SU-DHL-6 (cell line): ENCODE results near the gene NDRG4.

Experiments
- H2AFZ ChIP-seq: fragments of 200-600 bp; sonication (generic); 2 replicates; pipeline ENCODE4 v1.6.1; 2014; ENCODE audit warnings: low read depth, mild to moderate bottlenecking, moderate library complexity, mixed read lengths, antibody characterized with exemption, low read length; ENCODE audit not compliant: severe bottlenecking
- H3F3A ChIP-seq: fragments of 200-600 bp; shearing (Covaris generic); 2 replicates; pipeline ENCODE4 v1.6.0; 2016; ENCODE audit warnings: antibody characterized with exemption, mild to moderate bottlenecking; ENCODE audit not compliant: insufficient read depth
- H3K27ac ChIP-seq: fragments of 200-600 bp; sonication (generic); 2 replicates; pipeline ENCODE4 v1.5.1; 2016; ENCODE audit warnings: low read depth, mild to moderate bottlenecking, low read length, moderate library complexity, mixed read lengths
- H3K27me3 ChIP-seq: fragments of 200-600 bp; sonication (generic), shearing (Covaris generic); 2 replicates; pipeline ENCODE4 v1.6.0; 2014; ENCODE audit warnings: mild to moderate bottlenecking, low read length
- H3K36me3 ChIP-seq: fragments of 200-600 bp; sonication (generic); 2 replicates; pipeline ENCODE4 v1.6.1; 2014; ENCODE audit warnings: mild to moderate bottlenecking, low read length, mixed read lengths
- H3K4me2 ChIP-seq: fragments of 300-600, 200-600 bp; shearing (Covaris generic), sonication (generic); 2 replicates; pipeline ENCODE4 v1.6.0; 2014; ENCODE audit warnings: low read length, low read depth, mild to moderate bottlenecking; ENCODE audit not compliant: poor library complexity, severe bottlenecking
- H3K4me3 ChIP-seq: fragments of 200-600 bp; sonication (generic); 2 replicates; pipeline ENCODE4 v1.5.1; 2014; ENCODE audit warnings: antibody characterized with exemption, low read length, mild to moderate bottlenecking, mixed read lengths; ENCODE audit not compliant: insufficient read depth, poor library complexity, severe bottlenecking
- H3K79me2 ChIP-seq: fragments of 200-600 bp; sonication (generic); 2 replicates; pipeline ENCODE4 v1.6.1; 2014; ENCODE audit warnings: mild to moderate bottlenecking, low read length, moderate library complexity; ENCODE audit not compliant: insufficient read depth
- H3K9ac ChIP-seq: fragments of 200-600 bp; sonication (generic); 2 replicates; pipeline ENCODE4 v1.7.0; 2014; ENCODE audit warnings: mild to moderate bottlenecking, low read length
- H3K9me2 ChIP-seq: fragments of 200-600 bp; sonication (generic); replicated peaks from 2 replicates; pipeline ENCODE4 v1.6.1; 2014; ENCODE audit warnings: low read length; ENCODE audit not compliant: insufficient read depth
- H3K9me3 ChIP-seq: fragments of 200-600 bp; sonication (generic); 2 replicates; pipeline ENCODE4 v1.6.1; 2014; ENCODE audit warnings: low read length, mixed read lengths; ENCODE audit not compliant: insufficient read depth
- H4K20me1 ChIP-seq: fragments of 200-600 bp; sonication (generic); 2 replicates; pipeline ENCODE4 v1.6.1; 2014; ENCODE audit warnings: low read depth, mild to moderate bottlenecking, antibody characterized with exemption, low read length, moderate library complexity, mixed read lengths
- EZH2phosphoT487 ChIP-seq: fragments of 200-600 bp; sonication (generic), shearing (Covaris generic); conservative IDR thresholded peaks from 2 replicates; pipeline ENCODE4 v1.6.1; 2018; ENCODE audit warnings: mild to moderate bottlenecking, antibody characterized with exemption, low read length, moderate library complexity, mixed read lengths
- TF ChIP-seq, protein P1 (sequence below): fragments of 200-600 bp; sonication (generic); IDR thresholded peaks from one replicate; pipeline ENCODE4 v1.5.1; 2017; ENCODE audit warnings: antibody characterized with exemption, mild to moderate bottlenecking, low read length, moderate library complexity; ENCODE audit not compliant: insufficient read depth, poor library complexity, severe bottlenecking

Gene NDRG4

GRCh38 chr16:58518083-58518979 lies 18.4 kb downstream of the NDRG4 start:
- Histone ChIP-seq H3K27me3 (no peaks in the 10 kb centered on the region), H3K36me3 (peaks cover 32% of the 10 kb centered on the region), H3K9ac (no peak overlapping the region), H3K79me2 (peaks cover 13% of the 10 kb centered on the region), H2AFZ (no peak overlapping the region), H3K4me3 (no peak overlapping the region), H4K20me1 (peaks cover 3% of the 10 kb centered on the region; the same call in 1 of the 2 replicates), H3K9me3 (no peaks in the 10 kb centered on the region), H3K9me2 (no peaks in the 10 kb centered on the region), H3K4me2 (no peak overlapping the region), H3F3A (peaks cover 57% of the 10 kb centered on the region), H3K27ac (0 out of 2 replicates have a peak overlapping the region, but pooled peaks have one; percentile 7)
- no peak for TF ChIP-seq EZH2phosphoT487
- TF ChIP-seq, protein P1, sequence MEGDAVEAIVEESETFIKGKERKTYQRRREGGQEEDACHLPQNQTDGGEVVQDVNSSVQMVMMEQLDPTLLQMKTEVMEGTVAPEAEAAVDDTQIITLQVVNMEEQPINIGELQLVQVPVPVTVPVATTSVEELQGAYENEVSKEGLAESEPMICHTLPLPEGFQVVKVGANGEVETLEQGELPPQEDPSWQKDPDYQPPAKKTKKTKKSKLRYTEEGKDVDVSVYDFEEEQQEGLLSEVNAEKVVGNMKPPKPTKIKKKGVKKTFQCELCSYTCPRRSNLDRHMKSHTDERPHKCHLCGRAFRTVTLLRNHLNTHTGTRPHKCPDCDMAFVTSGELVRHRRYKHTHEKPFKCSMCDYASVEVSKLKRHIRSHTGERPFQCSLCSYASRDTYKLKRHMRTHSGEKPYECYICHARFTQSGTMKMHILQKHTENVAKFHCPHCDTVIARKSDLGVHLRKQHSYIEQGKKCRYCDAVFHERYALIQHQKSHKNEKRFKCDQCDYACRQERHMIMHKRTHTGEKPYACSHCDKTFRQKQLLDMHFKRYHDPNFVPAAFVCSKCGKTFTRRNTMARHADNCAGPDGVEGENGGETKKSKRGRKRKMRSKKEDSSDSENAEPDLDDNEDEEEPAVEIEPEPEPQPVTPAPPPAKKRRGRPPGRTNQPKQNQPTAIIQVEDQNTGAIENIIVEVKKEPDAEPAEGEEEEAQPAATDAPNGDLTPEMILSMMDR: no peak

DNA sequence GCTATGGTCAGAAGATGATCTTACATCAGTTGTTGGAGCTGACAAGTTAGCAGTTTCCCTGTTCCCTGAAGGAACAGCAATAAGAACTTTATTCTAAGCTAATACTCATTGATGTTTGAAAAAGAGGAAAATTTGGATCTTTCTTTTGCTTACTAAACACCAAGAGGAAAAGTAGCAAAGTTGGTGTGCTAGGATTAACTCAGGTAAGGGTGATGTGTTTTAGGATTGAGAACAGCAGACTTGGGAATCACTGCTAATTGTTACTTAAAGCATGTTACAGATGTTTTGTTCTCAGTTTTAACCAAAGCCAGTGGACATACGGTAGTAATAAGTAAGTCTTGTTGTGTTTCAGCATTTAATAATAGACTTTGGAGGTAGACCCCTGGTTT lies 19.0 kb downstream of the NDRG4 start:
- TF ChIP-seq, protein P1: no peak
- TF ChIP-seq EZH2phosphoT487: no peak
- H3K9me2 ChIP-seq: no peaks in the 10 kb centered on the region
- no peaks in the 10 kb centered on the region for H3K27me3 ChIP-seq
- H3K4me3 ChIP-seq: no peak overlapping the region
- no peak overlapping the region for H2AFZ ChIP-seq
- H3K4me2 ChIP-seq: no peak overlapping the region
- peaks cover 36% of the 10 kb centered on the region for H3K36me3 ChIP-seq
- peaks cover 11% of the 10 kb centered on the region for H3K79me2 ChIP-seq
- H3K27ac ChIP-seq: peak overlapping the region; percentile 8; the same call in 1 of the 2 replicates
- peaks cover 3% of the 10 kb centered on the region; the same call in 1 of the 2 replicates for H4K20me1 ChIP-seq
- peaks cover 55% of the 10 kb centered on the region for H3F3A ChIP-seq
- no peak overlapping the region for H3K9ac ChIP-seq
- no peaks in the 10 kb centered on the region for H3K9me3 ChIP-seq

- H3K36me3 ChIP-seq: peaks cover 43% of the 10 kb centered on the region
- no peak overlapping the region for H3K4me3 ChIP-seq
- no peaks in the 10 kb centered on the region for H3K27me3 ChIP-seq
- no peaks in the 10 kb centered on the region for H3K9me2 ChIP-seq
- H2AFZ ChIP-seq: no peak overlapping the region
- TF ChIP-seq, protein P1: no peak
- no peak for TF ChIP-seq EZH2phosphoT487
- H3K4me2 ChIP-seq: no peak overlapping the region
- no peak overlapping the region for H3K9ac ChIP-seq
- no peaks in the 10 kb centered on the region for H3K9me3 ChIP-seq
- H3F3A ChIP-seq: peaks cover 52% of the 10 kb centered on the region
- no peak overlapping the region for H3K27ac ChIP-seq
- peaks cover 5% of the 10 kb centered on the region for H3K79me2 ChIP-seq
- peaks cover 3% of the 10 kb centered on the region; the same call in 1 of the 2 replicates for H4K20me1 ChIP-seq
Observed at GRCh38 chr16:58519707-58520106, 19.8 kb downstream of the NDRG4 start.
